Measurements from ENCODE around the gene CHMP2B. TPM values are rescaled to one million over a fixed set of nuclear protein-coding genes. Genes with fewer than 3 reads are reported as not detected.
"Not testable (repeated sequence)": the region's sequence is repeated elsewhere in the genome, so short reads cannot be mapped to it uniquely, and the experiment has no call there.

CHMP2B gene
- total RNA-seq, 1 experiment from 2014 or later, result 31.1 TPM

DNA sequence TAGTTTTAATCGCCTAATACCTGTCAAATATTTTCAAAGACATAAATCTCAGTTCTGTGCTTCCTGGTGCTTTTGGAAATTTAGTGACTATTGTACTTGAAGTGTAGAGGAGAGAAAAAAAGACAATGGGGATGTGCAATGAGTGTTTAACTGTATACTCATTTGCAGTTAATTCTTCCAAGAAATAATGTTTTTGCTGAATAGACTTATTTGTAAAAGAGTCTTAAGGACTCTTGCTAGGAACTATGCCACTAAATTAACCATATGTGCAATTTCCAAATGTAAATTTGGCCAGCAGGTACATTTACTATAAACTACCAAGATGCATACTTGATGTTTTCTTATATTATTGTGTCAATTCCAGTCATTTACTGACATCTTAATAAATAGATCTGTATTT lies 2.0 kb downstream of the CHMP2B start:
- DNase-seq (ENCODE audit: low read depth), result no peak

DNA sequence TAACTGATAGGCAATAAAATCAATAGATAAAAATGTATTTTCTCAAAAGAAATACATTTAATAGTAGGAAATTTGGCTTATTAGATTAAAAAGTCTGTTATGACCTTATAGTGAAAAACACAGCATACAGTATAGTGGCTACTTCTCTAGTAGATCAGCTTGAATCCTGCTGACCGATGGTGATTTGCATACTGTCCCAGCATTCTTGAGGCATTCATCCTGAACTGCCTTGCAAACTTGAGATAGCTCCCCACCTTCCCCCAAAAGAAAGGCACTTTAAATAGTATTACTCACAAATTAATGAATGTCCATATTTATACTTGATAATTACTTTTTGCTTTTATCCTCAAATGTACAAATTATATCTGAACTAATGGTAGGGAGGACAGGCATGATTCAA lies 6.7 kb downstream of the CHMP2B start:
- no peak for DNase-seq (ENCODE audit: low read depth)

DNA sequence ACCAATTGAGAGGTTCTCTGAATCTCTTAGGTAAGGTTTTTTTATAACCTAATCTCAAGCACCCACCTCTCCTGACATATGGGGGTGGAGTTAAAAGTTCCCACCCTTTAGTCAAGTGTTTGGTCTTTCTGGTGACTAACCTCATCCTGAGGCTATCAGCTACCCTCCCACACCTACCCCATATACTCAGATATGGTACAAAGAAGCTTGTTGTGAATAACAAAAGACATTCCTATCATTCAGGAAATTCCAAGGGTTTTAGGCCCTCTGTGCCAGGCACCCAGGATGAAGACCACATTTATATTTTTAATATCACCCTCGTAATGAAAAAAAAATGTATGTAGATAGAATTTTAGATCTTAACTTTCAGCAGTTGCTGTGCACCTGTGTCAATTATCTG lies 9.0 kb downstream of the CHMP2B start:
- no peak for DNase-seq (ENCODE audit: low read depth)

DNA sequence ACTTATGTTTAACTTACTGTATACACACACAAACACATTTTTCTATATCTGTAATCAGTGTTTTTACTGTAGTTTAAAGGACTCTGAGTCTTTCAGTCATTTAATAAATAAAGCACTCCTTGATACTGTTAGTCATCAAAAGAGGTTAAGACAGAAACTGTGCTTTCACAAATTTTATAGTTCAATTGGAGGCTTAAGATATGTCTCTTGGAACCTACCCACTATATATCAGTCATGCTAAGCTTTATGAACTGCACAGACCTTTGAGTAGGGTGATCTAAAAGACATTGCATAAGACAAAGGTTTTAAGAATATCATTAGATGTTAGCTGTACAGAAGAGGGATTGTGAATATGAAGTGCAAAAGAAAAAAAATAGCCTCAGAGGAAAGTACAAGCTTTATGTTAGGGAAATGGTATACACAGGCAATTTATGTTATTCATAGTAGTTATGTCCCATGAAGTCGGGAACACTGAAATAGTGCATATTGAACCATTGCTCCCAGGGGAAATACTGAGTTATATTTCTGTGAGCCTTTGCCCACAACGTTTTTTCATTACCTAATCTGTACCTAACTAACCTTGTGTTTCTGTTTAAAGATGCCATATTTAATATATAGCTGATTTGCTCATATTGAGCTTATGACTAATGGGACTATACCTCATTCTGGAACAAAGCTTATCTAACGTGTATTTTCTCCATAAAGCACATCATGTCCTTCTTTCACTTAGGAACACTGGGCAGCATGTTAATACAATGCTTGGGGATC lies 19.7 kb downstream of the CHMP2B start:
- no peak for DNase-seq (ENCODE audit: low read depth)

DNA sequence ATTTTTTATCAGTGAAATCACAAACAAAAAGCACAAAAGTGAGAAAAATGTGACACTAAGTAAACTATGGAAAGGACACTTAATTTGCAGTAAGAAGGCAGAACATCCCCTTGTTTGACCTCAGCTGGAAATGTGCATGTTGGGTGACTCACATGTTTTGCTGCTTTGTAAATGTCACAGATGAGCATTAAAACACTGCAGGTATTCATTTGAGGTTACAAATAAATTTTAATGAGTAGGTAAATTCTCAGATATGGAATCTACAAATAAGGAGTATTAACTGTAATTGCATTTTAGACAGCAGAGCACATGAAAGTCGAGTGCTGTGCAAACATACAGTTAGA lies 20.3 kb downstream of the CHMP2B start:
- peak; percentile 7 for DNase-seq (ENCODE audit: low read depth)

DNA sequence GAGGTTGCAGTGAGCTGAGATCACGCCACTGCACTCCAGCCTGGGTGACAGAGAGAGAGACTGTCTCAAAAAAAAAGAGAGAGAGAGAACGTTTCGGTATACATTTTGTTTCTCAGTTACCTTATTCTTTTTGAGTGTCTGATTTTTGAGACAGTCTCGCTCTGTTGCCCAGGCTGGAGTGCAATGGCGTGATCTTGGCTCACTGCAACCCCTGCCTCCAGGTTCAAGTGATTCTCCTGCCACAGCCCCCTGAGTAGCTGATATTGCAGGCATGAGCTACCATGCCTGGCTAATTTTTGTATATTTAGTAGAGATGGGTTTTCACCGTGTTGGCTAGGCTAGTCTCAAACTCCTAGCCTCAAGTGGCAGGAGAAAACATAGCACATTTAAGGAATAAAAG lies 21.1 kb downstream of the CHMP2B start:
- not testable (repeated sequence) for DNase-seq (ENCODE audit: low read depth)

DNA sequence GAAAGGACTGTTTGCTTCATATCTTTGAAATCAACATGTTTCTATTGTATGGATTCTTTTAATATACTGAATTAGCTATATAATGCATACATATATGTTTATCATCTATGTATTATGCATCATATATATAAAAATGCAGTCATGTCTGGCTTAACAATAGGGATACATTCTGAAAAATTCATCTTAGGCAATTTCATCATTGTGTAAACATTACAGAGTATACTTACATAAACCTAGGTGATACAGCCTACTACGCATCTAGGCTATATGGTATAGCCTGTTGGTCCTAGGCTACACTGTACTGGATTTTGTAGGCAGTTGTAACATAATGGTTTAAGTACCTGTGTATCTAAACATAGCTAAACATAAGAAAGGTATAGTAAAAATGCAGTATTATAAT lies 21.7 kb downstream of the CHMP2B start:
- no peak for DNase-seq (ENCODE audit: low read depth)

DNA sequence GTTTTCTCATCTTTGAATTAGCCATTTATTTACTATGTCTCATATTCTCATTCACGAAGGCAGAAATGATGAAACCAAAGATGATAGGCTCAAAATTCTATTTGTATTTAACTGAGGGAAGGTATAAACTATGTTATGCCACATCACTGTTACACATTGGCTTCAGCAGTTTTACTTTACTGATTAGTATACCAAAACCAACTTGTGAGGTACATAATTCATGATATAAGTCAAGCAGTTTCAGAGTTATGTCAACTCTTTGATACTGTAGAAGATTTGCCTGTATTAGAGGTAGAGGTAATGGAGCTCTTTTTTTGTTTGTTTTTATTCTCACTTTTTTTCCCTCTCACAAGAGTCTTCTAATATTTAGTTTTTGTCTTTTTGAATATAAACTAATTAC lies 22.9 kb downstream of the CHMP2B start:
- DNase-seq (ENCODE audit: low read depth), result no peak

DNA sequence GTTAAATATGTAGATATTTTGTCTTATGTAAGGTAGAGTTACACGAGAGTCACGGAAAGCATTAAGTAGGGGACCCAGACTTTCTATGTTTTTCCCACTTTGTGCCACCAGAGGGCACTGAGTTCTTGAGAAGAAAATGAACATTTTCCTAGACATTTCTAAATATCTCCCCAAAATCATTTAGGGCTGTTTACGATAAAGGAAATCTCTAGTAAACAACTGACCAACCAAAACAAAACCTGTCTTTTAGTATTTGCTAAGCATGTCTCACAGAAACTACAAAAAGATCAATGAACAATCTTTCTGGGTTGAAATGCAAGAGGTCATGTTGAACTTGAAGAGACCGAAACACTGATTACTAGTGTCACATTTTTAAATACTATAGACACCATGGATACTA lies 33.2 kb downstream of the CHMP2B start:
- peak; percentile 54 for DNase-seq (ENCODE audit: low read depth)

DNA sequence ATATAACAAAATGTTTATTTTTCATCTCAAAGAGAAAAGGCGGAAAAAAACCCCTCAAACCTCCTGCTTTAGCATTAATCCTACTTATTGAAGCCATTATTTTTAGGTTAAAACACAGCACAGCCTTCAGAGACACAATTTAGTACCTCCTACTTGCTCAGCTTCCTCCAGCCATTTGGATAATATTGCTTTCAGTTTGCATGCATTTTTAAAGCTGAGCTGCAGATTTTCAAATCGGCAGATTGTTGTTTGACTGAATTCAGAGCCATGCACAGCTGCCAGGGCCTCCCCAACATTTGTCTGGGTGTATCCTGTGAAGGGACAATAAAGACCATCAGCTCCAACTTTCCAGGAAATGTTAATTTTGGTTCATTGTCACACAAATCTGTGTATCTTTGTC lies 34.8 kb downstream of the CHMP2B start:
- DNase-seq (ENCODE audit: low read depth), result no peak

DNA sequence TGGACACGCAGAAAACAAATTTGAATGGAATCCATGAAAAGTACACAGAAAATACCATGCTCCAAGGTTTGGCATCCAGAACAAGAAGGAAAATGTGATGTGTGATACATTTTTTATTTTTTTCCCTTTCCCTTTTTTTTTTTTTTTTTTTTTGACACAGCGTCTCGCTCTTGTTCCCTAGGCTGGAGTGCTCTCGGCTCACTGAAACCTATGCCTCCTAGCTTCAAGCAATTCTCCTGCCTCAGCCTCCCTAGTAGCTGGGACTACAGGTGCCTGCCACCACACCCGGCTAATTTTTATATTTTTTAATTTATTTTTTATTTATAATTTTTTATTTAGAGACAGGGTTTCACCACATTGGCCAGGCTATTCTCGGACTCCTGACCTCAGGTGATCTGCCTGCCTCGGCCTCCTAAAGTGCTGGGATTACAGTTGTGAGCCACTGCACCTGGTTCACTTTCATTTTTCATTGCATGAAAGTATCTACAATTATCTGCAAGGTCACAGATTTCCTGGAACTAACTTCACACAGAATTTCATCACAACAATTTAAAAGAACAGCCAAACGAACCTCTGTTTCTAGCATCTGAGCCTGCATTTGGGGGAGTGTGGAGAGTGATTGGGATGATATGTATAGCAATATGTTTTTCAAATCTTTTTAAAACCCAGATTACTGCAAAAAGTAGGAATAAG lies 41.0 kb downstream of the CHMP2B start:
- DNase-seq (ENCODE audit: low read depth), result no peak

DNA sequence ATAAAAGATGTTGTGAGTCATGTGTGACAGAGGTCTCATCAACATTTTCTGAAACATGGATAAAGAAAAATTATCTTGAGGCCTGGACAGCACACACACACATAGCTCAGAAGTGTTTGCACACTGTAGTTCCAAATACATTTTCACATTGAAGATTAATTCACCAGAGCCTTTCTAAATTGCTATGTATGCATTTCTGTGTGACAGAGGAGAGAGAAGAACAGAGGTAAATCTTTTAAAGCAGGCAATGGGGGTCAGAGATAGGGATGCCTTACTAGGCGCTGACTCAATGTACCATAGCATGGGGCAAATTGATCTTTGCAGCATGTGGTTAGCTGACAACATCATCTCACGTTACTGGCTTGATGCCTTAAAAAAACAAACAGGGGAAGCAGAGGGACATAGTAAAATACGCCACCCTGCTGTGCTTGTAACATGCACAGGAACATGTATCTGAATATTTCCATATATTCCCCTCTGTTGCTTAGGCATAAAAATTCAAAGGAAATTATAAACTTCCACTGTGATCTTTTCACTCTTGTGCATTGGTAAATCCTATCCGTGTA lies 41.6 kb downstream of the CHMP2B start:
- DNase-seq (ENCODE audit: low read depth), result peak; percentile 56

DNA sequence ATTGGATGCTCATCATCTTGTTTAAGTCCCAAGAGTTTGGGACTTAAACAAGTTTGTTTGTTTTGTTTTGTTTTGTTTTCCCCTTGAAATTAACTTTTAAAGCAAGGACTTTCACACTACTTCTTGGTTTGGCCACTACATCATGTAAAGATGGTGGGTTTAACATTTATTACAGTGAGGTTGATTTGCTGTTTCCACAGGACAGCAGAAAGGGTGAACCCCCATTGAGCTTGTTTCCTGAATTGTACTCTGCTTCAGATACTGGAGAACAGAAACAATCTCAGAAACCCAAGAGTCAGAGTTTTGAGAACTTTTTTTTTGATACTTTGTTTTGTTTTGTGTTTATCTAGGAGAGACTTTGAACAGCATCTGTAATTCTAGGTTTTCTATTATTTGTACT lies 42.6 kb downstream of the CHMP2B start:
- DNase-seq (ENCODE audit: low read depth), result no peak

DNA sequence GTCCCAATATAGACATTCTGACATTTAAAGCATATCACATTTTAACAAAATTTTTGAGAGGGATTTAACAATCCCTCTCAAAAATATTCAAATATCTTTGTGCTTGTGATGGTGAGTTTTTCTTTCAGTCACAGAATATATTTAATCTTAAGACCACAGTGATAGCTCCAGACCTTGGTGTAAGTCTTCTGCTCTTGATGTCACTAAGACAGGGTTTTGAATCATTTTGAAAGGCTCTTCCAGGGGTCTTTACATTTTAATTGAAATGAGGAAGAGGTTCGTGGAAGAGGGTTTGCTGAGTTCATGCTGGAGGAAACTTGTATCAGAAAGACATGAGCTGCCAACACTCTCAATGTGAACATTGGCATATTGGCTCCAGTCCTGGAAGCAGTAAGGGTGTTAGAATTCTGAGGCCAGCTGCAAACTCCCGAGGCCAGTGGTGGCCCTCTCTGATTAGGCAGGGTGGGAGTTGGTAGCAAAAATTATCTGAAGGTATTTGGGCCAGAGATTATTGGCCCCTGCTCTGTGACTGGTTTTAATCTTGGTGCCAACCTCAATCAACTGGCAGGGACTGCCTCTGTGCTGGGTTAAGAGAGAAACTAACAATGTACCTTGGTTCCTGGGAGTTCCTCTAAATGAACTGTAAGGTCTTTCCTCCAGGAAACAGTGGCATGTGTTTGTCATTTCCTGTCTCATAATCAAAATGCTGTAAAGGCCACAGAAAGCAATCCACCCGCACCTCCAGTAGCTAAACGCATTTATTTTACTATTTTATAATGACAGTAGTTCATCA lies 44.0 kb downstream of the CHMP2B start:
- DNase-seq (ENCODE audit: low read depth), result no peak

DNA sequence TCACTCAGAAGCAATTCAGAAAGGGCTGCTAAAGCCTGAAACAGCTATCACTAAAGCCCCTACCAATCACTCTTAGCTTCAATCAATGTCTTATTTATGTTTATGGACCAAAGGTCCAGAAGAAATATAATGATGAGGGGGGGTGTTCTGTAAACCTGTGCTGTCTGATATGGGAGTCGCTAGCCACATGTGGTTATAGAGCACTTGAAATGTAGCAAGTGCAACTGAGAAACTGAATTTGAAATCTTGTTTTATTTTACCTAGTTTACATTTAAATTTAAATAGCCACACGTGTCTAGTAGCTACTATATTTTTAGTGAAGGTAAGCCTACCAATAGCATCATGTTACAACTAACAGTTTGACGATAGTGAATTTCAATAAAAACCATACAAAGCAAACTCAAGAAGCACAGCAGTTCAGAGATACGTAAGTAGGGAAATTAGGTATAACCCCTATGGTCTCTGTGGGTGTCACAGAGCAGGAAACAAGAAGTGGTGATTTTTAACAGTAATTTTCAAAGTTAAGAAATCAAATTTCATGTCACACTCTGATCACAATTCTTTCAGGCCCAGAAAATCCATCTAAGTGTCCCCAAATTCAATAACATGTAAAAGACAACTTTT lies 45.7 kb downstream of the CHMP2B start:
- DNase-seq (ENCODE audit: low read depth), result no peak

DNA sequence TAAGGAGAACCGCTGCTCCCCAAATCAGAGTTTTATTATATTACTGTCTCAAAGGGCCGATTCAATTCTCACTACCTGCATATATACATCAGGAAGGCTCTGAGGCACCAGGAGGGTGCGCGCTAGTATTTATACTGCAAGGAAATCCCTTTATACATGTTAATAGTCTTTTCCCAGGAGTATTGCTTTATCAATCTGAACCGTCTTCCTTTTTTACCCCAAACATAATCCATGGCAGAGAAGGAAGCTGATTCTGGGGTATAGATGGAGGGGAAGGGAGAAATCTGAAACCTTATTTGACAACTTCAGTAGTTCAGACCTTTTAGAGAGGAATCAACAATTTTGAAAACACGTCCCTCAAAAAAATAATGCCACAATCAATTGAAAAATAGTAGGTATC lies 49.4 kb downstream of the CHMP2B start, which contains the start of gene POU1F1:
Gene POU1F1 (minus strand): TSS at position 101 of the 400 bp plus-strand sequence. CDS start 122 bp downstream, outside the sequence.
- no peak for DNase-seq (ENCODE audit: low read depth)

DNA sequence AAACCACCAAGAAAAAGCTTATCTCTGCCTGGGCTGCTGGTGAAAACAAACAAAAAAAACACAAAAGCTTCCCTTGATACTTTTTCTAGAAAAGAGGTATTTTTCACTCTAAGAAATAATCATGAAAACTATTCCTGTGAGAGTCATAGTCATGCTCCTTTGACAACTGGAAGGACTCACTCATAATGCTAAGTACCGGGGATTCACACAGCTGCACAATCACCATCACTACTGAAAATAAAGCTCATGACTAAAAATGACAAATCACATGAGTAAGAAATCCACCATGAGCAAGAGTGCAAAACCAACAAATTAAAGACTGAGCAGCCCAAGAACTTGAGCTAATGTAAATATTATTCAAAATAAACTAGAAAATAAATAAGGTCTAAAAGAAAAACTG lies 59.9 kb downstream of the CHMP2B start:
- DNase-seq (ENCODE audit: low read depth), result peak; percentile 94

DNA sequence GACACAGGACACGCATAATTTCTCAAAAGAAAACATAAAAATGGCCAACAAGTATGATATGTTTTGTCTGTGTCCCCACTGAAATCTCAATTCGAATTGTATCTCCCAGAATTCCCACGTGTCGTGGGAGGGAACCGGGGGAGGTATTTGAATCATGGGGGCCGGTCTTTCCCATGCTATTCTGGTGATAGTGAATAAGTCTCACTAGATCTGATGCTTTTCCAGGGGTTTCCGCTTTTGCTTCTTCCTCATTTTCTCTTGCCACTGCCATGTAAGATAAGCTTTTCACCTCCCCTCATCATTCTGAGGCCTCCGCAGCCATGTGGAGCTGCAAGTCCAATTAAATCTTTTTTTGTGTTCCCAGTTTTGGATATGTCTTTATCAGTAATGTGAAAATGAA lies 61.3 kb downstream of the CHMP2B start:
- no peak for DNase-seq (ENCODE audit: low read depth)

DNA sequence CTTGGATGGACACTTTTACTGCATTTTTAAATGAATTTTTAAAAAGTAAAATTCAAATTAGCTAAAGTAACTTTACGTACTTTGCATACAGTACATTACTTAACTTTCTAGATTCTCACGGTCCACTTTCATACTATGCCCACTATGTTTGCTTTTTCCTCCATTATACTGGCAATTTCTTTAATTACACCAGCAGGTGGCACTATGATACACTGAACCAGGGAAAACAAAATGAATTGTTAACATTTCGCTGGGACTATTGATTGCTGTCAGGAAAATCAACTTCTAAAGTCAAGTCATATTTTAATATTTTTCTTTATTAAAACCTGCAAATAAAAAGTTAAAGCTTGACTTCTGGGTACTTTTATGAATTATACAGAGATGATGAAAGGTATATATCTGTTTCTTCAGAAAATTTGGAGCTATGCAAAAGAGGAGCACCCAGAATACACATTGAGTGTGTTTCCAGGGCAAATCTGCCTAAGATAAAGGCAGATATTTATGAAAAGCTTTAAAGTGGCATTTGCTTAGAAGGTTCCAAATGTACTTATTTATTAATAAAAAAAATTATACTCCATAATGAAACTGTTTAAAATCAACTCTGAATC lies 71.1 kb downstream of the CHMP2B start:
- peak; percentile 49 for DNase-seq (ENCODE audit: low read depth)

DNA sequence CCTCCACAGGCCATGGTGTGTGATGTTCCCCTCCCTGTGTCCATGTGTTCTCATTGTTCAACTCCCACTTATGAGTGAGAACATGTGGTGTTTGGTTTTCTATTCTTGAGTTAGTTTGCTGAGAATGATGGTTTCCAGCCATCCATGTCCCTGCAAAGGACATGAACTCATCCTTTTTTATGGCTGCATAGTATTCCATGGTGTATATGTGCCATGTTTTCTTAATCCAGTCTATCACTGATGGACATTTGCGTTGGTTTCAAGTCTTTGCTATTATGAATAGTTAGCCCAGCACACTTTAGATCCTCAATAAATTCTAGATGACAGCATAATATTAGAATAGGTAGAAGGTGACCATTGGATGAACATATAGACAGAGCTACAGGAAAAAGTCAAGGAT lies 77.9 kb downstream of the CHMP2B start:
- not testable (repeated sequence) for DNase-seq (ENCODE audit: low read depth)

All from LHCN-M2 (cell line).